ENCODE measurements around the gene PODXL.
"Not testable (repeated sequence)": the region's sequence is repeated elsewhere in the genome, so short reads cannot be mapped to it uniquely, and the experiment has no call there.

PODXL gene

DNA sequence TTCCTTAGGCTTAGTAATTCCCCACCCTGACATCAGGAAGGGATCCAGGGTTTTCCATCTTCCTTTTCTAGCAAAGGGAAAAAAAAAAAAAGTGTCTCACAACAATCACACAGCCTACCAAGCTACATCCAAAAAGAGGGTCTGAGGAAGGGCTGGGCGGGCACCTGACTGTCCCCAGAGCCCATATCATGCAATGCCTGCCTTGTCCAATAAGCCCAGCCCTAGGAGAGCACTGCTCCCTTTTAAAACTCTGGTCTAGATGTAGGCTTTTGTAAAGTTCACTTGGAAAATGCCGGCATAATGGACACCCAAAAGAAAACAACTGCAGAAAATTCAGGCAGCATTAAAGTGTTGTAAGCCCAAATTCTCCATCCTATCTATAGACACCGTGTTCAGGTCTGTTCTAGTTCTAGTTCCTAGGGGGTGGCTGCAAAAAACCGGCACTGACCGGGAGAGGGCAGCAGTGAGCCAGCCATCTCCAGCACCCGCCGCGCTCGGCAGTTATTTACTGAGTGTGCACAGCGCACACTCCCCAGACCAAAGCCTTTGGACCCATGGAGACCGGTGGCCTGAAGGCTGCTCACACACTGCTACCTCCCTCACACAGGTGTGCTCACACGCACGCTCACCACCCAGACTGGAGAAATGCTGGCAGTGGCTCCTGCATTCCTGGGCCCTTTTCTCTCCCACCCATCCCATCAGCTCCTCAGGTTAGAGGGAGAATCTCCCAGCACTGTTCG is 48.7 kb downstream of the PODXL start:
- DNase-seq = peak; percentile 4

DNA sequence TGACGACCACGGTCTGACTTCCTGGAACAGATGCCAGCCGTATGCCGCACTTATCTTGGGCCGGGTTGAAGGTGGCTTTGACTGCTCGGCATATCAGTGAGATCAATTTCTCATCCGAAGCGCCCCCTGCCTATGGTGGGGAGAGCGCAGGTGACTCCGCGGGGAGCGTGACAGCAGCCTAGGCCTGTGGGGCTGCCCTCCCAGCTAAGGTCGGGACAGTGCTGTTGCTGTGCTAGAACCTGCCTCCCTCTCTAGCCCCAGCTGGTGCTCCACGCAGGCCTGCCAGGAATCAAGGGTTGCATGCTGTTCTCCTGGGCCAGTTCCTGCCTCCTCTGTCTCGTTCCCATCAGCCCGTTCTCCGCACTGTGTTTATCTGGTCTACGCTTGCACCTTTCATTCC is 49.8 kb downstream of the PODXL start:
- no peak for DNase-seq

DNA sequence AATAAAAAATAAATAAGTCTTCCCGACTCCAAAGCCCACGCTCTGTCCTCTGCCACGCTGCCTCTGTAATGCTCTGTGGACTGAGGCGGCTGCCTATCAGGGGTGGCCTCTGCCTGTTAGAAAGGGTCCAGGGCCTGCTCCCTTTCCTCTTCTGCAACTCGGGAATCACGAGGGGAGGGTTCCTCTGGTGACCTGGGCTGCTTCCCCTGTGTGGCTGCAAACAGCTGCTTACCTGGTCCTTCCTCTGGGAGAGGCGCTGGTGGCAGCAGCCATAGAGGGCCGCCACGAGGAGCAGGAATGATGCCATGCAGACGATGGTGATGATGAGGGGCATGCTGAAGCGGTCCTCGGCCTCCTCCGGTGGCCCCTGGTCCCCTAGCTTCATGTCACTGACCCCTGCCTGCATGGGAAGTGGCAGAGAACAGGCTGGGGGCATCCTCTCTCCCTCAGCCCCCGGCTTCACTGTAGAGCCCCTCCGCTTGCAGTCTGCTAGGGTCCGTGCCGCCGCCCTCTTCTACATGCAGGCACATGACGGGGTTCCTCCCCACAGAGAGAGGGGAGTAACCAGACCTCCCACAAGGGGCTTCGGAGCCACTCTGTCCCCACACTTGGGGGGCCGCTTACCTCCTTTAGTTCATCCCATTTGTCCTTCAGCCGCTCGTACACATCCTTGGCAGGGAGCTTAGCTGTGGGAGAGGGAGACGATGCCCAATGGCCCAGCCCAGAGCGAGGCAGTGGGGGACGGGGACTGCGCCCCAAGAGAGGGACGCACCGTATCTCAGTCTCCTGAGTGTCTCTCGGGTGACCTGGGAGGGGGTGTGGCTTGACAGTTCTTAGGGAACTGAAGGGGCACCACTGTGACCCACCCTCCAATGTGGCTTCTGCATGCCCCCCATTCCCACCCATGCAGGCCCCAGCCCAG is 50.5 kb downstream of the PODXL start:
- DNase-seq = no peak

DNA sequence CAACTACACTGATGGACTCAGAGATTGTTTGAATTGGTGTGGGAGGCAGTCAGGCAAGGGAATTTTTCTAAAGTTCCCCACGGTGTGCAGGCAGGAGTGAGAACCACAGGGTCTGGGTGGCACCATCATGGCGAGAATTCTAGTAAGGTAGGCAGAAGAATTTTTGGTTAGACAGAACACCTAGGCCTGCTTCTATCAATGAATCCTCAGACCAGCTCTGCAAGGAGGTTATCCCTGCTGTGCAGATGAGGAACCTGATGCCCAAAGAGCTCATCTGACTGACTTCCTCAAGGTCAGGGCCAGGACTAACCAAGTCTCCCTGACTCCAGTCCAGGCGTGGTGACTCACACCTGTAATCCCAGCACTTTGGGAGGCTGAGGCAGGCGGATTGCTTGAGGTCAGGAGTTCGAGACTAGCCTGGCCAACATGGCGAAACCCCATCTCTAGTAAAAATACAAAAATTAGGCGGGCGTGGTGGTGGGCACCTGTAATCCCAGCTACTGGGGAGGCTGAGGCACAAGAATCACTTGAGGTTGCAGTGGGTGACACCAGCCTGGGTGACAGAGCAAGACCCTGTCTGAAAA is 51.3 kb downstream of the PODXL start:
- DNase-seq = not testable (repeated sequence)

DNA sequence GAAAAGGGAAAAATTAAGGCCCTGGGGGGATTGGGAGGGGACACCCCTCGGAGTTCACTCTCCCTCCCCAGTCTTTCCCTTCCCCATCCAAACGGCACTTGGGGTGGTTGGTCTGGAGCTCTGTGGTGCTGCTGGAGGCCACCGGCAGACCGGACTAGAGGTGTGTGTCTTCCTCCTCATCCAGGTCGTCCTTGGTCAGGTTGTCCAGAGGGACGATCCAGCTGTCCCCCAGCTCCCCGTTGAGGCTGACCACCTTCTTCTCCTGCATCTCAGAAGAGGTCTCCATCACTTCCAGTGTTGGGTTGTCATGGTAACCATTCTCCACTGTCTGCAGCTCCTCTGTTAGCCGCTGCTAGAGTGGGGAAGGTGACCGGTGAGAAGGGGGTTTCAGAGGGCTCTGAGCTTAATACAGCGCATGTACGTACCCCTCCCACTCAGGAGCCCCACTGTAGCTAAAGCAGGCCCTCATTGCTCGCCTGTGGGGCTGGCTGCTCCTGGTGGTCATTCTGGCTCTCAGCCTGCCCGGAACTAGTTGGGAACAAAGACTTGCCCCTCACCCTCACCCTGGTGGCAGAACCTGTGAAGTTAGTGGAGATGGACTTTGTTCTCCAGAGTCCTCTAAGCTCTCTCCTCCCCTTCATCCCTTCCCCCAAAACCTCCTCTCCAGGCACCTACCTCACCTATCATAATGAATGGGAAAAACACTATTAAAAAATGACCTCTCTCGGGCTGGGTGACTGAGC is 52.1 kb downstream of the PODXL start:
- DNase-seq = no peak

DNA sequence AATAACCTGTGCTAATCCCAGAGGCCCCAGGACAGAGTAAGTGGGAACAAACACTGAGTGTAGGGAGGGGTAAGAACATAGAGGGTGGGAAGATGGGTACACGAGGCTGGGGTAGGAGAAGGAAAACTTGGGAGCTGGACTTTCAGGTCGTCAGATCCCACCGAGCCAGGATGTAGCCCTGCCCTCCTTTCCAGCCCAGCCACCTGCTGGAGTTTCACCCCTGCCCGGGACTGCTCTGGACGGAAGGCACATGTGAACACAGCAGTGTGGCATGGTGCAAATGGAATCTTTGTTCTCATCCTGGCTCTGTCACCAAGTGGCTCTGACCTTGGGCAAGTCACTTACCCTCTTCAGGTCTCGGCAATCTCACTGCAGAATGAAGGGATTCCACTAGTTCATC is 52.8 kb downstream of the PODXL start:
- DNase-seq = no peak

DNA sequence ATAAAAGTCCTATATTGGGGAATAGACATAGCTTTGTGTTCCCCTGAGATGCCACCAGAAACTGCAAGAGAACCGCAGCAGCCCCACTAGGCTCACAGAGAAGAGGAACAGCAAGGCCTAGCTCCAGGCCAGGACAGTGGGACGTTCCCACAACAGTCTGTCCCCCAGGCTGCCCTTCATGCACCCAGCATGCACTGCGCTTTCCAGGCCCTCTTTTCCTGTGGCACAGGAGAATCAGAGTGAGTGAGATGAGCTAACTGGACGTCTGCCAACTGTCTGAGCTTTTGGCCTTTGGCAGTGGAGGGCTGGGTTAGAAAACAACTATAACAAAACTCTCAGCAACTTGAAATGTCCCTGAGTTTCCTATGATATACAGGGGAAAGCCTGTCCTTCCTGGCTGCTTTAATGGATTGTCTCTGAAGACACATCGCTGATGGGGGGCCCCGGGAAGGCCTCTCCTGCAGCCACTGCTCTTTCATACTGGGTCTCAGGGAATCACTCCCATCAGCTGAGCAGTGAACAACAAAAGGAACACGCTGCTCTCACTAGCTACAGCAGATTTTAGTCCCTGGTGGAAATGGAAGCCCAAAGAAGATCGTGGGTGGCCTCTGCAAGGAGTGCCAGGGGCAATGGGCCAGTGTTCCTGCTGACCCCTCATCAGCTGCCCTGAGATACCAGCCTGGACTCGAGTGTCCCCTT is 53.5 kb downstream of the PODXL start:
- no peak for DNase-seq

DNA sequence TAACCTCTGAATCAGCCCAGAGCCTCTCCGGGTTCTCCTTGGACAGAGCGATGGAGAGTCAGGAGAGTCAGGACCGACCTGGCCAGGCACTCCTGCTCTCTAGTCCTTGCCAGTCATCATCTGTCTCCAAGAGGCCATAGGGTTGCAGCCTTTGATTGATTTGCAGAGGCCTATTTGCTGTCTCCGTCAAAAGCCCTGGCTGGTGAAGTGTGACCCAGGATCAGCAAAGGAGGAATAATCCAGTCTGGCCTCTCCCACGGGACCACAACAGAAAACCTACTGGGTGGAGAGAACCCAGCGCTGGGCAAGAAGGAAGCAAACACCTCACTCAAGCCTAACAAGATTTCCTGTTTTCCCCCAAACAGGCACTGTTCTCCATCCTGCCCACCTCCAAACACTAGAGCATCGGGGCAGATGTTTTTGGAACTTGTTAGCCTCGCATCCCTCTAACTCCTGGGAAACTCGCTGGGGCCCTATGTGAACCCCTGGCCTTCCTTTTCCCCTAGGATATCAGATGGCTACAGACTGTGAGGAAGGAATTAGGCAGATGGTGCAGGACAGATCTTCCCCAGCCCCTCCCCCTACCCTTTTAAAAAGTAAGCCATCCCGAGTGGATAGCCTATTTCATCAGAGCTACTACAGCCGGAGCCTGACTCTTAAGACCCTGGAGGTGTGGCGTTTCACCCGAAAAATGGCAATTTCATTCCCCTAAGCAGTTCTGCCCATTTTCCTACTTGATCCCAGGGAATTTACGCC is 54.3 kb downstream of the PODXL start:
- DNase-seq = no peak

DNA sequence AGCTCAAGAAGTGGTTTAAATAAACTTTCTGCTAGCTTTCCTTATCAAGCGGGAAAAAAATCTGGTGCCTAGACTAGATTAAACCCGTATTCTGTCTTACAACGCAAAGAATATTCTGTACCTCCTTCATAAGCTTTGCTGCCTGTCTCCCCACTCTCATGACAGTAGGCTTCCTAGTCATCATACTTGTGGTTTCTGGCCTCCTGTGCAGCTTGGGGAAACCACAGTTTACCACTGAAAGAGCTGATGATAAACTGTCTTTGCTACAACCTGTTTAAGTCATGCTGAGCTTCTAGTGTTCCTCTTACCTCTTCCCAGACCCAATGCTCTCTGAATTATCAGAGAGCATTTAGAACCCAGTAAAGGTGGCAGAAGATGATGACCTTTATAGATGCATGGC is 55.0 kb downstream of the PODXL start:
- no peak for DNase-seq

DNA sequence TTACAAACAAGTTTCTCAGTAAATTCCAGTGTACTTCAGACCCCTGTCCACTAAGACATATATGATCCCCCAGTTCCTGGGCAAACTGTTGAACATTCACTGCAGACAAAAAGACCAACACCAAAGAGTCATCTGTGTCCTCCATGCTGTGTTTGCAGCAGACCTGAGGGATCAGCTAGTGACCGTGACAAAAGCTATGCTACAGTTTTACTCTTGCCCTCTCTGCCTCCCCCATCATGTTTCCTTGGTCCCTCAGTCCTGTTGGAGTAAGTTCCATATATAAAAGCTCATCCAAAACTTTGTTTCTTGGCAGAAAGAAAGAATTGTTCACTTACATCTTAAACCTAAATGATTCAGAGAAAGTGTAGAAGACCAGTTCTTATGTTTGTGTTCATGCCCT is 56.1 kb downstream of the PODXL start:
- DNase-seq = no peak

DNA sequence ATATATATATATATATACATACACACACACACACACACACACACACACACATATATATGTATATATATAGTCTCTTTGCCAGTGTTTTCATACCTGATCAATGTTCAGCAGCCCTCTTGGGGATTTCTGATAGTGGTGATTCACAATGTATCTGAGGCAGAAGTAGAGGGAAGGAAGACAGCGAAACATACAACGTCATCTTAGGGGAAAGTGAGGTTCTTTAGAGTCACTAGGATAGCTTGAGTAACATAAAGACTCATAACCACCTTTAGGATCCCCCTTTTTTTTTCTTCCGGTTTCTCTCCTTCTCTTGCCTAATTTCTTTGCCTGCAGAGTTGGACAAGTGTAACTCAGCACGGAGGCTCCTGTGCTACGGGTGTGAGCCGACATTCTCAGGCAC is 56.6 kb downstream of the PODXL start:
- DNase-seq = no peak

DNA sequence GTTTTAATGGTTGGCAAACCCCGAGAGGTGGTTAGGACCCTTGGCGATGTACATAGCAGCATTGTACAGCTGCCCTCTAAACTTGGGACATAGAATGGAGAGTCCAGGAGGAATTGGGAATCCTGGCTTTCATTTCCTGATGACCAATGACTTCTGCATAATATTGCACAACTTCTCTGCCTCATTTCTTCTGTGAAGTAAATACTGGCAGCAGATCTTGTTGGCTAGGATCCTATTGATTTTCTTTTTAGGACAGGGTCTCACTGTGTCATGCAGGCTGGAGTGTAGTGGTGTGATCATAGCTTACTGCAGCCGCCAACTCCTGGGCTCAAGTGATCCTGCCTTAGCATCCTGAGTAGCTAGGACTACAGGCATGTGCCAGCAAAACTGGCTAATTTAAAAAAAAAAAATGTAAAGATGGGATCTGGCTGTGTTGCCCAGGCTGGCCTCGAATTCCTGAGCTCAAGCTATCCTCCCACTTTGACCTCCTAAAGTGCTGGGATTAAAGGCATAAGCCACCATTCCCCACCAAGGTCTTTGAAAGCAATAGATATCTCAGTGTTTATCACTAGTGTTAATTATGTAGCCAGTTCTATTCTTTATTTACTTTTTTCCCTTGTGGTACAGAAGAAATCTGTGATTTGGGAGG is 58.1 kb downstream of the PODXL start:
- DNase-seq = no peak

DNA sequence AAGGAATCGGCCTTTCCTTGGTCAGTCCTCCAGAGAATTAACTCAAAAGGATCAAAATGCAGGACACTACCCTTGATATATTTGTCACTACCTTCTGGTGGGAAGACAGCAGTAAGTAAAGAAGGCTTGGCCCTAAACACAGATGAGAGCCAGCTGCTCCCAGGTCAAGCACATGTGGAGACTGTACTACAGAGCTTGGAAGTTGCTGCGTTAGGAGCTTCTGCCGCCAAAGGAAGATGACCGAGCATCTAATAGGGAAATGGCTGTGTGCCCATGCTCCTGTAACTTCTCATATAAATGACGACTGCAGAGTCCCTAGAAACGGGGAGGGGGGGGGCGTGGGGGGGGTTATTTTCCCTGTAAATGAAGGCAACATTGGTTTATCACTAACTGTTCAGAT is 59.0 kb downstream of the PODXL start:
- no peak for DNase-seq

DNA sequence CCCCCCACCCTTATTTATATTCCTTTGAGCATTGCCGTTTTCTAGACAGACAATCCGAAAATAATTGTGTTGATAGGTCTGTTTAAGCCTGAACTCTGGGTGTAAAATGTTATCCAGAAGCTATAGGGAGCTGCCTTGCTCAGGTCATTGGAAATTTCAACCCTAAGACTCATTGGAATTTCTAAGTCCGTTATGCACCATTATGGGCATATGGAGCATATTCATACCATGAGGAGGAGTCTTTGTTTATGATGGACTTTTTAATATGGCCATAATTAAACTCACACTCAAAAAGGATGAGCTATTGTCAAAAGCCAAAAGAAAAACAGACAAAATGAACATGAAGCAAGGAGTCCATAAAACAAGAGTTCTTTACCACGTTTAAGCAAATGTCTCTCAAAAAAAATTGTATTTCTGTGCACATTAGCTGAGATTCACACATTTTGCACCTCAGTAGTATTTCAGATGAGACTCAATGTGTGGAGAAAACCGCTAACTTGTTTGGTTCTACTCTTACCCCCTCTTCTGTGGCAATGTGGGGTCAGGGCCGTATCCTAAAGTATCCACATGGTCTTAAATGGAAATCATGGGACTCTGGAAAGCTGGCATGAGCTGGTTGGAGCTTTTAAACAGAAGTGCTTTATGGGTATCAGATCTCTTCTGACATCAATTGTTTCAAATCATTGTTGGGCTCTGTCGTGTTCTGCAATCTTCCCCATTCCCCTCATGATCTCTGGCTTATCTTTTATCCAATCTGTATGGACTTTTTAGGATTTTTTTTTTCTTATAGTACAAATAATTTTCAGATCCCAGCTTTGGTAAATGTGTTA is 60.5 kb downstream of the PODXL start:
- no peak for DNase-seq

DNA sequence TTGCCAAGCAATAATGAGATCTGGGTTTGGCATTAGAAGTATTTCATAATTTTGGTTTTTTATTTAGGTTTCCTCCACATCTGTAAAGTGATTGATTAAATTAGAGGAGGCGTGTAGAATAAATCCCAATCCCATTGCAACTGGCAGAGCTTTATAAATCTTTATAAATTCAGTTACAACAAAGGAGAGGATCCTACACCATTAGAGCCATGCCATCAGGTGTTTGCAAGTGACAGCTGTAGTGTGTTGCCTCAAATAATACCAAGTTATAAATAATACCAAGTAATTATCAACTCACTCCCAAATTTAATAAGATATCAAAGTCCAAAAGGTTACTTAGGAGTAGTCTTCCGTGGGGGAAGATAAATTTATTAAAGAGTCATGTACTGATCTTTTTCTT is 62.2 kb downstream of the PODXL start:
- no peak for DNase-seq

DNA sequence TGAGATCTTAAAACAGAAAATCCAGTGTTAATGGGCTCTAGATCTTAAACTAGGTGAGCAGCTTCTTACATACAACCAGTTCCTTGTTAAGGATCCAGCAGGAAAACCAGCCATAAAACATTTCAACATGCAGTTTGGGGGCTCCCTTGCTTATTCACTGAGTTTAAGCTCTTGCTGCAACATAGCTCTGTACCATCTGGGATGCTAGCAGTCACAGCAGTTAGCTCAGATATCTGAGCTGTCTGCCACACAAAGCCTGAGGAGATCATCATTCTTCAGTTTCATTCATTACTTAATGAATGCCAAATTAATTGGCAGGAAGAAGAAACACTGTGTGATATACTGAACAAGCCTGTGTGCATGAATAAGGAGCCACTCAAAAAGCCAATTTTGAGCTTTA is 62.8 kb downstream of the PODXL start:
- no peak for DNase-seq

DNA sequence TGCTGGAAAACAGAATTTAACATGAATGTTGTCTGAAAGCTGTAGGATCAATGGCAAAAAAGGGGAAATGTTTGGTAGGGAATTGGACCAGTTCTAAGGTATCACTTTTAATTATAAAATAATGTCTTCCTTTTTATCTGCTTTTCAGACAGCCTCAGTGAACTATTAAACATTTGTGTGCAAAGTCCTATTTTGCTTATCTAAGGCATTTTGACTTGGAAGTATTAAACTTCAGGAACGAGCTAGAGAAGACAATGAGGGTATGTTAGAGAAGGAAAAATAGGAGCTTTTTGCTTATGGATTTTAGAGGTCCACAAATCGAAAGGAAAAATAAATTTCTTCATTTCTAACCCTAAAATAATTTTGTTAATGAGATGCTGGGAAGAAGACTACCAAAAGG is 63.3 kb downstream of the PODXL start:
- no peak for DNase-seq

DNA sequence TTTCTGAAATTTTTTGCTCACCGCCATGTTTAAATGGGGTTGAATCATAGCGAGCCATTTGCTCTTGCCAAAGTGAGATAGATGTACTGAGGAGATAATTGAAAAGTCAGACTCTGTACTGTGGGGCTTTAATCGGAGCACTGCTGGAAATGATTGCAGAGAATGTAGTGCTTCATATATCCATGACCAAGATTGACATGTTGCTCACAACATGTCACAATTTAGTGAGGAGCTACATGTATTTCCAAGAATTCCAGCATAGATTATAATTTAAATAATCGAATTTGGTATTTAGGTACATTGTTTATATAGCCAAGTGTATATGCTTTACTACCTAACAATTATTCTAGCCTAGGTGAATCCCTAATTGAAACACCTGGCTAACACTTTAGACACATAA is 66.5 kb downstream of the PODXL start:
- no peak for DNase-seq

DNA sequence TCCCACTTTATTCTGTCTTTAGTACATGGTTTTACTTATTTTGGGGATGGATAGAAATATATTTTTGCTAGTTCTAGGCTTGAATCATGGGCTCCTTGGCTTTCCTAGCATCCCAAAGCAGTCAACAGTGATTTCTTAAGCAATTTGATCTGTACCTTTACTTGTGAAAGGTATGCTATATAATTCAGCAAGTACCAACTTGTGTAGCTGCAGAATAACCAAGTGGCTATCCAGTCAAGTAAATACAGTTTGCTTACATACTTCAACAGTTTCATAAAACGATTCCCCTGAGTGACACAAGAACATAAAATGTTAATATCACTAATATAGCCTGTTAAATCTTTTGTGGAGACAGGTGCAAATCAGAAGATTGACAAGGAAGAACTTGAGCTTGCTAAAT is 67.2 kb downstream of the PODXL start:
- no peak for DNase-seq

DNA sequence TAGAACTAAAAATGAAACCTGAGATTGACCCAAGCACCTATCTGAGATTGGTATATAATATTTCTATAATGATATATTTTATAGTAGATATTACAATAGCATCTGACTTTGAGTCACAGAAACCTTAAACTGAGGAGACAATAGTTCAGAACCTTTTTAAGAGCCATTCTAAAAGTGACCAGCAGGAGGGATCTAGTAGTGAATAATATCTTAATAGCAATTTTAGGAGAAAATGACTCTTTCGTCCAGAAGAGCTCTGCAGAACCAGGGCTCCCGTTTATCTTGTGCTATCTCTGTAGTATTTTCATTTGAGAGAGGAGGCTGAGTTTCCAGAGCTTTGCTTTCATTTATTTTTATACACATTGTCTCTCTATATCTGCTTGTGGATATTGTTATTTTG is 68.1 kb downstream of the PODXL start:
- no peak for DNase-seq

All from NCI-H446 treated with DMSO at 0.1 percent for 48 hours (cell line).